CD4-positive, alpha-beta T cell (primary cell): ENCODE measurements around the gene PCARE. TPM values are rescaled to one million over a fixed set of nuclear protein-coding genes. Genes with fewer than 3 reads are reported as not detected.

ENCODE experiments used
- ATAC-seq: fragments of 200-7000 bp; cut with Tn5 transposase; one replicate; pipeline ENCODE4 v1.10.0; 2022; ENCODE audit warnings: mild to moderate bottlenecking; ENCODE audit not compliant: poor library complexity
- CTCF ChIA-PET: fragments of 350-600 bp; sonication (Branson Sonifier 250); formaldehyde crosslinking; loops from one replicate; lab custom pipeline; 2021; ENCODE audit warnings: antibody characterized with exemption, inconsistent platforms; lab: Charles Lee
- POLR2A ChIA-PET: fragments of 350-600 bp; sonication (Branson Sonifier 250); formaldehyde crosslinking; loops from one replicate; lab custom pipeline; 2021; ENCODE audit warnings: antibody characterized with exemption, inconsistent platforms; lab: Charles Lee
- DNase-seq, 14 experiments: peaks; one replicate each; pipeline ENCODE4 v3.0.0-alpha.2; 2013 to 2020; ENCODE audit warnings: mixed read lengths in 2 of 14
- H3K27ac ChIP-seq, 2 donors: one replicate each; pipeline versions ENCODE4 v1.5.1 to v1.7.0; 2013; ENCODE audit warnings: low read length in 2 of 2, low read depth in 1 of 2, mild to moderate bottlenecking in 1 of 2
- H3K27me3 ChIP-seq, 2 experiments: 1 replicate in 1 of 2; 2 replicates in 1 of 2; pipeline versions ENCODE4 v1.6.1 to v1.7.0; 2013; ENCODE audit warnings: low read length in 2 of 2, control low read depth in 1 of 2, mild to moderate bottlenecking in 1 of 2, moderate library complexity in 1 of 2; ENCODE audit not compliant: insufficient read depth in 2 of 2, control insufficient read depth in 1 of 2
- H3K36me3 ChIP-seq: one replicate; pipeline ENCODE4 v1.6.1; 2013; ENCODE audit warnings: low read length, control low read depth; ENCODE audit not compliant: insufficient read depth
- H3K4me1 ChIP-seq: one replicate; pipeline ENCODE4 v1.6.1; 2013; ENCODE audit warnings: low read length, control low read depth; ENCODE audit not compliant: insufficient read depth
- H3K4me3 ChIP-seq: one replicate; pipeline ENCODE4 v1.5.1; 2013; ENCODE audit warnings: mild to moderate bottlenecking, low read length, moderate library complexity
- H3K9me3 ChIP-seq, 2 experiments: 1 replicate in 1 of 2; 2 replicates in 1 of 2; pipeline versions ENCODE4 v1.6.1 to v1.7.0; 2013; ENCODE audit warnings: low read length in 2 of 2, mild to moderate bottlenecking in 2 of 2, control low read depth in 1 of 2, moderate library complexity in 1 of 2; ENCODE audit not compliant: control insufficient read depth in 1 of 2, insufficient read depth in 1 of 2
- H3K27ac Mint-ChIP-seq: one replicate; pipeline ENCODE4 v1.8.0; 2020; ENCODE audit warnings: mixed read lengths
- H3K27me3 Mint-ChIP-seq: one replicate; pipeline ENCODE4 v1.8.0; 2021; ENCODE audit warnings: mixed read lengths
- H3K36me3 Mint-ChIP-seq: one replicate; pipeline ENCODE4 v1.8.0; 2021; ENCODE audit warnings: low read depth, mixed read lengths
- H3K4me1 Mint-ChIP-seq: one replicate; pipeline ENCODE4 v1.8.0; 2021; ENCODE audit warnings: low read depth, mixed read lengths
- H3K4me3 Mint-ChIP-seq: one replicate; pipeline ENCODE4 v1.8.0; 2020; ENCODE audit warnings: mild to moderate bottlenecking, mixed read lengths
- H3K9me3 Mint-ChIP-seq: one replicate; pipeline ENCODE4 v1.8.0; 2020; ENCODE audit warnings: mixed read lengths
- CTCF ChIP-seq: fragments of 200-600 bp; IDR thresholded peaks from one replicate; pipeline ENCODE4 v1.8.0; 2022; ENCODE audit warnings: antibody characterized with exemption, mild to moderate bottlenecking
- intact Hi-C, 2 experiments: fragments of 100-400 bp; cut with DNase I in 1 of 2; cut with micrococcal nuclease in 1 of 2; formaldehyde crosslinking; loops; one replicate each; pipeline versions ENCODE4 v1.15.1 to v1.9.0; 2023 to 2025; cut with DNase I, micrococcal nuclease
- total RNA-seq, 174 experiments: library from RNA in 2 of 174; stranded (reverse) in 2 of 174; gene quantifications; one replicate each; pipeline ENCODE4 v1.2.3 and lab custom pipeline; 2021 to 2026

The PCARE gene
- total RNA-seq, 2 experiments from 2014 or later: not detected

DNA sequence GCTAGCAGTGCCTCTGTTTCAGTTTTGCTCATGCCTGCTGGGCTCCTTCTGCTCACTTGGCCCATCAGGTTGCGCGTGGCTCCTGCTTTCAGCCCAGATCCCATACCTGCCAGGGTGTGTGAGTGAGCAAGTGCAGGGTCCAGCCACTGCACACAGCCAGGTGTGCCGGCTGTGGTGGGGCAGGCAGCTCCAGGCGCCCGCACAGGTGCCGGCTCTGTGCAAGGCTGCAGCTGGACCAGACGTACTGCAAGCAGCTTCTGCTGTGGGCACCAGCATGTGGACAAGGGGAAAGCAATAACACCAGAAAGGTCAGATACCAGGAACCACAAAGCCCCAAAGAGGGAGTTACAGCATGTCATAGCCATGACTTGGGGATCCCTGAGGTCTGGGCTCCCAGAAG, 5.6 kb upstream of the PCARE start:
- ATAC-seq (no peak), DNase-seq (no peak)
- no peaks in the 10 kb centered on the region for H3K36me3 Mint-ChIP-seq
- H3K27ac ChIP-seq: no peak overlapping the region
- H3K4me1 Mint-ChIP-seq: no peaks in the 10 kb centered on the region
- no peak overlapping the region for H3K27ac Mint-ChIP-seq
- H3K9me3 Mint-ChIP-seq: peaks cover 9% of the 10 kb centered on the region
- H3K4me1 ChIP-seq: no peaks in the 10 kb centered on the region
- intact Hi-C loops: no loop called here
- no peak overlapping the region for H3K4me3 ChIP-seq
- H3K4me3 Mint-ChIP-seq: no peak overlapping the region
- no peaks in the 10 kb centered on the region for H3K27me3 Mint-ChIP-seq
- ChIA-PET POLR2A (no interaction called here), CTCF (no interaction called here)
- no peak for TF ChIP-seq CTCF
- H3K27me3 ChIP-seq: no peaks in the 10 kb centered on the region
- H3K9me3 ChIP-seq: peaks cover 0 to 17% of the 10 kb centered on the region in 2 experiments
- H3K36me3 ChIP-seq: no peaks in the 10 kb centered on the region

- CTCF ChIA-PET: interaction anchor here (1.7 kb wide), 1 partner anchor 8 kb away, joined by 4 read pairs; no protein-coding TSS in a partner anchor
- H3K9me3 ChIP-seq: peaks cover 0 to 16% of the 10 kb centered on the region in 2 experiments
- POLR2A ChIA-PET: no interaction called here
- no peaks in the 10 kb centered on the region for H3K4me1 ChIP-seq
- Mint-ChIP-seq H3K27me3 (no peaks in the 10 kb centered on the region), H3K4me3 (no peak overlapping the region), H3K4me1 (no peaks in the 10 kb centered on the region), H3K27ac (no peak overlapping the region), H3K36me3 (no peaks in the 10 kb centered on the region), H3K9me3 (peaks cover 9% of the 10 kb centered on the region)
- no peak overlapping the region for H3K4me3 ChIP-seq
- no peak overlapping the region for H3K27ac ChIP-seq
- intact Hi-C loops: no loop called here
- H3K27me3 ChIP-seq: no peaks in the 10 kb centered on the region
- no peaks in the 10 kb centered on the region for H3K36me3 ChIP-seq
- no peak for TF ChIP-seq CTCF
- DNase-seq: no peak
- no peak for ATAC-seq
Observed at GRCh38 chr2:29075894-29076705, 1.8 kb upstream of the PCARE start.

GRCh38 chr2:29073933-29074332, 390 bp downstream of the PCARE start:
- DNase-seq: no peak
- ChIA-PET CTCF (no interaction called here), POLR2A (no interaction called here)
- H3K36me3 Mint-ChIP-seq: no peaks in the 10 kb centered on the region
- H3K27me3 ChIP-seq: no peaks in the 10 kb centered on the region
- no peaks in the 10 kb centered on the region for H3K36me3 ChIP-seq
- intact Hi-C loops: no loop called here
- H3K4me3 Mint-ChIP-seq: no peak overlapping the region
- H3K4me3 ChIP-seq: no peak overlapping the region
- no peaks in the 10 kb centered on the region for H3K4me1 Mint-ChIP-seq
- no peaks in the 10 kb centered on the region for H3K9me3 ChIP-seq
- H3K27ac ChIP-seq: no peak overlapping the region
- H3K9me3 Mint-ChIP-seq: peaks cover 5% of the 10 kb centered on the region
- no peak for ATAC-seq
- H3K27ac Mint-ChIP-seq: no peak overlapping the region
- no peak for TF ChIP-seq CTCF
- no peaks in the 10 kb centered on the region for H3K4me1 ChIP-seq
- H3K27me3 Mint-ChIP-seq: no peaks in the 10 kb centered on the region
